Type B pancreatic cell (in vitro differentiated cells): ENCODE measurements around the gene CRYBB1. TPM values are rescaled to one million over a fixed set of nuclear protein-coding genes. Genes with fewer than 3 reads are reported as not detected.

Experiments used
- DNase-seq: peaks from one replicate; pipeline ENCODE4 v3.0.0; 2021; ENCODE audit warnings: mixed read lengths; ENCODE audit not compliant: unreplicated experiment; ENCODE audit errors: extremely low spot score
- H3K27ac Mint-ChIP-seq: 2 replicates; pipeline ENCODE4 v1.8.0; 2021; ENCODE audit warnings: mild to moderate bottlenecking, mixed read lengths
- H3K27me3 Mint-ChIP-seq: 2 replicates; pipeline ENCODE4 v1.8.0; 2021; ENCODE audit warnings: mixed read lengths
- H3K36me3 Mint-ChIP-seq: 2 replicates; pipeline ENCODE4 v1.8.0; 2021; ENCODE audit warnings: mixed read lengths
- H3K4me1 Mint-ChIP-seq: one replicate; pipeline ENCODE4 v1.8.0; 2021; ENCODE audit warnings: mixed read lengths; ENCODE audit not compliant: unreplicated experiment
- H3K4me3 Mint-ChIP-seq: 2 replicates; pipeline ENCODE4 v1.8.0; 2021; ENCODE audit warnings: mild to moderate bottlenecking, mixed read lengths
- H3K9me3 Mint-ChIP-seq: 2 replicates; pipeline ENCODE4 v1.8.0; 2021; ENCODE audit warnings: mixed read lengths
- total RNA-seq: library from RNA; stranded (reverse); gene quantifications from 2 replicates; pipeline ENCODE4 v1.2.1, GENCODE V29; 2021; ENCODE audit warnings: low replicate concordance
- TF ChIP-seq, protein P1 (sequence below): fragments of 200-600 bp; sonication (generic); conservative IDR thresholded peaks from 2 replicates; pipeline ENCODE4 v1.5.0; 2021; ENCODE audit warnings: antibody characterized with exemption, mild to moderate bottlenecking

CRYBB1 gene
- total RNA-seq, 1 donor from 2014 or later = 4.6 TPM

DNA sequence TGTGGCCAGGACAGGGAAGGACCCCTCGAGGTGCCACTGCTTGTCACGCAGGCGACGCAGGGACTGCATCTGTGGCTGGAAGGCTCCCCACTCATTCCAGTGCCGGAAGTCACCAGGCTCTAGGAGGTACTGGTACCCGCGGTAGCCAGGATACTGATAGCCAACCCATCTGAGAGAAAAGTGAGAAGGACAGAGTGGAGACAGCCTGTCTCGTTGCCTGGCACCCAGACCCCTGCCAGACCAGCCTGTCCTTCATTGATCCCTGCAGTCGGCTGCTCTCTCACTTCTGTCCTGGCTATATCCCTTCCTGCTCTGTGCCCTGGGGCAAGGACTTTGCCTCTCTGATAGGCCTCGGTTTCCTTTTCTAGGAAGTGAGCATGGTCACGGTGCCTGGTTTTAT is 18.3 kb downstream of the CRYBB1 start:
- Mint-ChIP-seq H3K4me3 (no peak overlapping the region), H3K36me3 (no peaks in the 10 kb centered on the region), H3K4me1 (peaks cover 12% of the 10 kb centered on the region), H3K9me3 (no peaks in the 10 kb centered on the region), H3K27me3 (peaks cover 35% of the 10 kb centered on the region), H3K27ac (no peak overlapping the region)
- DNase-seq = no peak
- TF ChIP-seq, protein P1, sequence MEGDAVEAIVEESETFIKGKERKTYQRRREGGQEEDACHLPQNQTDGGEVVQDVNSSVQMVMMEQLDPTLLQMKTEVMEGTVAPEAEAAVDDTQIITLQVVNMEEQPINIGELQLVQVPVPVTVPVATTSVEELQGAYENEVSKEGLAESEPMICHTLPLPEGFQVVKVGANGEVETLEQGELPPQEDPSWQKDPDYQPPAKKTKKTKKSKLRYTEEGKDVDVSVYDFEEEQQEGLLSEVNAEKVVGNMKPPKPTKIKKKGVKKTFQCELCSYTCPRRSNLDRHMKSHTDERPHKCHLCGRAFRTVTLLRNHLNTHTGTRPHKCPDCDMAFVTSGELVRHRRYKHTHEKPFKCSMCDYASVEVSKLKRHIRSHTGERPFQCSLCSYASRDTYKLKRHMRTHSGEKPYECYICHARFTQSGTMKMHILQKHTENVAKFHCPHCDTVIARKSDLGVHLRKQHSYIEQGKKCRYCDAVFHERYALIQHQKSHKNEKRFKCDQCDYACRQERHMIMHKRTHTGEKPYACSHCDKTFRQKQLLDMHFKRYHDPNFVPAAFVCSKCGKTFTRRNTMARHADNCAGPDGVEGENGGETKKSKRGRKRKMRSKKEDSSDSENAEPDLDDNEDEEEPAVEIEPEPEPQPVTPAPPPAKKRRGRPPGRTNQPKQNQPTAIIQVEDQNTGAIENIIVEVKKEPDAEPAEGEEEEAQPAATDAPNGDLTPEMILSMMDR = no peak

DNA sequence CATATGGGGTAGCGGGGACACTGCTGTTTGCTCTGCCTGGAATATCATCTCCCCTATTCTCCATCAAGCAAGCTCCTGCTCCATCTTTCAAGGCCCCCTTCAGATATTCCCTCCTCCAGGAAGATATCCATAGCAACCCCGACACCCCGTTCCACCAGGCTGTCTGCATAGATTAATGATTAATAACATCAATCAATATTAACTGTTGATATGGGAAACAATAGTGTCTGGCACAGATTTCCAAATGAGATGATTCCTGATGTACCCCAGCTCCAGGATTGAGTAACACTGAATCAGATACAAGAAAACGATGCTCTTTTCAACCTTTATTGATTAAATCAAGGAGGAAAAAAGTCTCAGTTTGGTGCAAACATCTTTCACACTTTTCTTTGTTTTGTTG is 20.3 kb downstream of the CRYBB1 start:
- H3K36me3 Mint-ChIP-seq = no peaks in the 10 kb centered on the region
- peaks cover 12% of the 10 kb centered on the region for H3K4me1 Mint-ChIP-seq
- H3K27me3 Mint-ChIP-seq = peaks cover 51% of the 10 kb centered on the region
- TF ChIP-seq, protein P1 = no peak
- H3K9me3 Mint-ChIP-seq = no peaks in the 10 kb centered on the region
- peak overlapping the region; percentile 33 for H3K27ac Mint-ChIP-seq
- no peak for DNase-seq
- H3K4me3 Mint-ChIP-seq = no peak overlapping the region

- Mint-ChIP-seq H3K9me3 (no peaks in the 10 kb centered on the region), H3K36me3 (no peaks in the 10 kb centered on the region), H3K4me1 (peaks cover 12% of the 10 kb centered on the region), H3K27ac (peak overlapping the region; percentile 33), H3K4me3 (no peak overlapping the region), H3K27me3 (peaks cover 55% of the 10 kb centered on the region)
- TF ChIP-seq, protein P1 = no peak
- no peak for DNase-seq
These were observed 20.8 kb downstream of the CRYBB1 start for GRCh38 chr22:26597026-26597425.

GRCh38 chr22:26593763-26594162 is 24.1 kb downstream of the CRYBB1 start:
- DNase-seq = no peak
- no peaks in the 10 kb centered on the region for H3K9me3 Mint-ChIP-seq
- H3K27me3 Mint-ChIP-seq = peaks cover 43% of the 10 kb centered on the region
- H3K36me3 Mint-ChIP-seq = no peaks in the 10 kb centered on the region
- no peak overlapping the region for H3K4me3 Mint-ChIP-seq
- H3K4me1 Mint-ChIP-seq = peaks cover 15% of the 10 kb centered on the region
- TF ChIP-seq, protein P1 = no peak
- no peak overlapping the region for H3K27ac Mint-ChIP-seq

DNA sequence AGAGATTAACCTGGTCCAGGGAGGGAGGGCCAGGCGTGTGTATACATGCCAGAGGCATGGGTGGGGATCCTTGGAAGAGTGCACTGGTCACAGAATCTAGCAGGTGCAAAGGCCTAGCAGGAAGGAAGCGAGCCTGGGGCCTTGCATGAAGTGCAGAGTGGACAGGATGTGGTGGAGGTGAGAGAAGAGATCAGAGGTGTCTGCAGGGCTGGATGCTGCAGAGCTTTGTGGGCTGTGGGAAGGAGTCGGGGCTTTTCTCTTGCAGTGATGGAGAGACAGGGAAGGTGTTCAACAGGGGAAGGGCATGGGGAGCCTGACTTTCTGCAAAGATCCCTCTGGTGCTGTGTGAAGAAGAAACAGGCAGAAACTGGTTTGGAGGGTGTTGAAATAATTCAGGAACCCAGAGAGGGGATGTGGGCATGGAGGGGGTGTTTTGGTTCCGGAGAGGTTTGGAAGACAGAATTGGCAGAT is 25.4 kb downstream of the CRYBB1 start:
- H3K27me3 Mint-ChIP-seq = peaks cover 37% of the 10 kb centered on the region
- peaks cover 14% of the 10 kb centered on the region for H3K4me1 Mint-ChIP-seq
- TF ChIP-seq, protein P1 = no peak
- no peaks in the 10 kb centered on the region for H3K9me3 Mint-ChIP-seq
- peak overlapping the region; percentile 18 for H3K4me3 Mint-ChIP-seq
- H3K27ac Mint-ChIP-seq = peak overlapping the region; percentile 2
- no peak for DNase-seq
- H3K36me3 Mint-ChIP-seq = peaks cover 6% of the 10 kb centered on the region
